Stimulated activated CD8-positive, alpha-beta memory T cell treated with anti-CD3 and anti-CD28 coated beads, Interleukin-7, amount 100 ng/mL, for 4 hours (primary cell): Measurements from ENCODE around the gene SLC49A4.
A peak's percentile ranks its signal among the peaks of the same experiment; 100 is the strongest.

Source experiments
- DNase-seq, 2 donors: peaks; one replicate each; pipeline ENCODE4 v3.0.0-alpha.2; 2020; ENCODE audit warnings: low read depth in 2 of 2

The SLC49A4 gene

GRCh38 chr3:122786066-122786465 is 8.8 kb upstream of the SLC49A4 start:
- no peak for DNase-seq

DNA sequence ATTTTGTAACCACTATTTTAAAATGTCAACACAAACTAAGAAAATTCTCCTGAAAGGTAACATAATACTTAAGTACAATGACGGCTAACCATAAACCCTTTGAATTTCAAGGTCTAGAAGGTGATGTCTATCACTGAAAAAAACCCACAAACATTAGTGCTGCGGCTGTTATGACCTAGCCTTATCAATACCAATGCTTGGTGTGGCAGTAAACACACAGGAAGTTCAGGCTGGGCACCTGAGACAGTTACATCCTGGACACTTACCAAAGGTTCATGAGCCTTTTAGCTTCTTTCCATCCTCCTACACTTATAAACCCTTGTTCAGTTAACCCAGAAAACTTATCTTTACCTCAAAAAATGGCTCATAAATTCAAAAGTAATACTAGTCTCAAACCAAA is 7.0 kb upstream of the SLC49A4 start:
- DNase-seq, result no peak

DNA sequence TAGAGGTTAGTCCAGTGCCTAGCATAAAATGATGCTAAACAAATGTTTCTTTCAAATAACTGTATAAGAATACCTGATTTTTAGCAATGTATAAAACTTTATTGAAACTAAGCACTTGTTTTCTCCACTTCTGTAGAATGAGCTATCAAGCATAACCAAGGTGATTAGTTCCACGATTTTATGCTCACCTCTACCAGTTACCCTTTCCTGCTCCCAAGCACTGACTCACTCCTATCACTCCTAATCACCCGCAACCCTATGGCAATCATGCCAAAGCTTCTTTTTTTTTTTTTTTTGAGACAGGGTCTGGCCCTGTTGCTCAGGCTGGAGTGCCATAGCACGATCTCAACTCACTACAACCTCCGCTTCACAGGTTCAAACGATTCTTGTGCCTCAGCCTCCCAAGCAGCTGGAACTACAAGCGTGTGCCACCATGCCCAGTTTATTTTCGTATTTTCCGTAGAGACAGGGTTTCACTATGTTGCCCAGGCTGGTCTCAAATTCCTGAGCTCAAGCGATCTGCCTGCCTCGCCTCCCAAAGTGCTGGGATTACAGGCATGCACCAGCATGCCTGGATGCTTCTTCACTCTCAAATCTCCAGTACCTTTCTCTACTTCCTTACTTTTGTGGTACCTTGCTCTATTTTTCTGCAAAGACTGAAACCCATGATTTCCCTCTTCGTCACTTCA is 5.1 kb upstream of the SLC49A4 start:
- no peak for DNase-seq

DNA sequence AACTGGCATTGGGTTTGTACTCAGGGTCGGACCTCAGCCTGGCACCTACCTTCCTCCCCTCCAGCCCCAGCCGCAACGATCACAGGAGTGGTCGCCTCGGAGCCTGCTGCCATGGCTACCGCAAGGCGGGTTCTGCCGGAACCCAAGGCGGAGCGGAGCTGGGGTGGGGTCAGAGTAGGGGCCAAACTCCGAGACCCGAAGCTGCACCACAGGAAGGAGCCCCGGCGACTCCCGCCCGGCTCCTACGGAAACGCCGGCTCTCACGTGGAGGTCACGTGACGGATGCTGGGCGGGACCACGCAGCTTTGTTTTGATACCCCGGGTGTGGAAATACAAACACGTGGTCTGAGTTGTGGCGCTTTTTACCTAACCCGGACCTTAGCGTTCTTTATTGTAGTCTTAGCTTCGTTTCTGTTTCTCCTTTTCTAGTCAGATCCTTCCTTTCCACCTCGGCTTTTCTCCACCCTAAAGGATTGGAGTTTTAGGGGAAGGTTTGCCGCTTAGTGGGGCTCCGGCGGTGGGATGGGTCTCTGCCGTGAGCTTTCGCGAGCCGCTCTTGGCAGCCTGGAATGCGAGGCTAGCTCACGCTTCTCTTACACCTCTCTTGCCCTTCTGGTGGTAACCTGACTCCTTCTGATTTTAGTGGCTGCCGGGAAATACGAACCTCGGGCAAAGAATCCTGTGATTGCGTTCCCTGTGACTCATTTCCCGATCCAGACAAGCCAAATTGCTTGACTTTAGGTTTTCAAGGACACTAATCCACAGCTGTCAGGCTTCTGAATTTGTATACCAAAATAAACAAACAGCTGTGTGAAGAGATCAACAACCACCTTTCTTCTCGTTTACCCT is 1.1 kb upstream of the SLC49A4 start, which contains the start of gene HSPBAP1:
TSS of gene HSPBAP1 (minus strand) at position 264 of the 849 bp plus-strand sequence. CDS start at position 113, 151 bp downstream.
- peak; percentile 83 to 88 for DNase-seq

DNA sequence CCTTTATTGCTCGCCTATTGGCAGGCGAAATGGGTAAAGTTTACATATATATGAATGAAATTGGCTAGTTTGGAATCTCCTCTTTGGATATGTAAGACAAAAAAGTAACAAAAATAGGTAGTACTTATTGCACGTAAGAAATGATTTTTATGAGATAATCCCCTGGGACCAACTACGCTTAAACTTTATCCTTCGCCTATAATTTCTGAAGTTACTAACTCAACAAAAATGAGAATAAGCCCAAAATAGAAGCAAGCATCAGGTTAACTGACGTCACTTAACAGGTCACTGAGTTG is 438 bp upstream of the SLC49A4 start:
- DNase-seq, result no peak

DNA sequence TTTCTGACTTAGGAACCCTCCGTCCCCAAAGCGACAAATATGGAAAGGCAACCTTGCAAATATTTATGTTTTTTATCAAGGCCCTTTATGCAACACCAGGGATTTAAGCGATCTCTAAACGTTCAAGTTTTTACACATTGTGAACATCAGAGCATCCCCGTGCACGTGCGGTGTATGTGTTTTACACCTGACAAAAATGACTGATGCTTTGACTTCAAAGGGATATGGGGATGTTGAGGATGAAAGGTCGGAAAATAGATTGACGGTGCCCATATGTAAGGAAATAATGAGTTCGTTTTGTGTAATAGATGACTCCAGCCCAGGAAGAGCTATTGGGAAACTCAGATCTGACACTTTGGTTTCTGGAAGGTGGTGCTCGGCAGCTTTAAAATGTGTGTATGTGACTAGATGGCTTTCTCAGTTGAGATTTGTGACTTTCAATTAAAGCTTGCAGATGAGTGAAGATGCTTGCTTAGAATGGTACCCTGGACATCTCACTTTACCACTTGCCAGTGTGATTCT is 866 bp downstream of the SLC49A4 start:
- no peak for DNase-seq

GRCh38 chr3:122797291-122797690 is 2.4 kb downstream of the SLC49A4 start:
- no peak for DNase-seq

- no peak for DNase-seq
These were observed 4.5 kb downstream of the SLC49A4 start for GRCh38 chr3:122799322-122799721.

DNA sequence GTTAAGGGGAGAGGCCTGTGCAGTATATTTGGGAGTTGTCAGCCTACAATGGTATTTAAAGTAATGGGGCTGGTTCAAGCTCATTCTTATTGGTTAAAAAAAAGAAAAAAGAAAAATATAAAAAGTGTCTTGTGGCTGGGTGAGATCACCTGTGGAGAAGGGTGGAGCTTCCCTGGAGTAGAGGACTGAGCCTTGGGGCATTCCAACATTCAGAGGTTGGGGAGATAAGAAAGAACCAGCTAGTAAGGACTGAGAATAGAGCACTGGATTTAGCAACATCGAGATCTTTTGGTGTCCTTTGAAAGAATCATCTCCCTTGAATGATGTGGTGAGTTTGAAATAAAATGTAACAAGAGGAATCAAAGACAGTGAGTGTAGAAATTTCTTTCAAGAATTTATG is 5.2 kb downstream of the SLC49A4 start:
- no peak for DNase-seq

DNA sequence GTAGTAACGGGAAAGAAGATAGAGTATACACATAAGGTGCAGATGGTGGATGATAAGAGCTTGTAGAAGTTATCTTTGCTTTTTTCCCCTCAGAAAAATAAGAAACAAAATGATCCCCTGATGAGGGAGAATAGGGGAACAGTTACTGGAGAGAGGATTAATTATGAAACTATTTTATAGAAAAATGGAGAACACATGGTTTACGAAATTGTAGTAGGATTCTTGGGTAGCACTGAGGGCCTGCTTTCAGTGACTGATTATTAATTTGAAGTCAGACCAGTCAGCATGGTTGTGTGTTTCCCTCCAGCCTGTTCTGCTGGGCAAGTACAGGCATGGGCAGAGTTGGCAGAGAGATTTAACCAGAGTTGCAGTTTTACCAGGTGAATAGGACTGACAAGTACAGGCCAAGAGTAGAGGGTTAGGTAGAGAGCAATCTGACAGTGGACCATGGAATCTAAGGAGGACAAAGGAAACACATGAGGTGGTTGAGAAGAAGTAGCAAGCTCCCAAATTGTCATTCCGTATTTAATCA is 5.9 kb downstream of the SLC49A4 start:
- no peak for DNase-seq

DNA sequence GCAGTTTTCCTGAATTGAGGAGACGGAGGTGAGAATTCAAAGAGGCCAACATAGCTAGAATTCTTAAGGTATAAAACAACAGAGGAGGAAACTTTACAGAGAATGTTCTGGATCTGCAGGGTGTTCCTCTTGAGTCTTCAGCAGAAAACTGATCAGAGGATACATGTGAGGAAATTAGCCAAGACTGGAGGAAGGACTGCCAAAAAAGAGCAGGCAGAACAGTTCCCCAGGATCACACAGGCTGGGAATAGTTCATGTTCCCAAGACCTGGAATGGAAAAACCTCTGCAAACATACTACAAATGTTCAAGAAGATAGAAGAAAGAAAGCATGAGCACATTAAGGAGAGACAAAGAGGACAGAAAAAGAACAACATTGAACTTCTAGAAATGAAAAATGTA is 7.5 kb downstream of the SLC49A4 start:
- DNase-seq, result no peak

- DNase-seq, result no peak
These were observed 9.1 kb downstream of the SLC49A4 start for GRCh38 chr3:122803977-122804376.

GRCh38 chr3:122810734-122811133 is 15.9 kb downstream of the SLC49A4 start:
- DNase-seq, result no peak

- DNase-seq, result no peak
These were observed 21.7 kb downstream of the SLC49A4 start for GRCh38 chr3:122816587-122816986.

DNA sequence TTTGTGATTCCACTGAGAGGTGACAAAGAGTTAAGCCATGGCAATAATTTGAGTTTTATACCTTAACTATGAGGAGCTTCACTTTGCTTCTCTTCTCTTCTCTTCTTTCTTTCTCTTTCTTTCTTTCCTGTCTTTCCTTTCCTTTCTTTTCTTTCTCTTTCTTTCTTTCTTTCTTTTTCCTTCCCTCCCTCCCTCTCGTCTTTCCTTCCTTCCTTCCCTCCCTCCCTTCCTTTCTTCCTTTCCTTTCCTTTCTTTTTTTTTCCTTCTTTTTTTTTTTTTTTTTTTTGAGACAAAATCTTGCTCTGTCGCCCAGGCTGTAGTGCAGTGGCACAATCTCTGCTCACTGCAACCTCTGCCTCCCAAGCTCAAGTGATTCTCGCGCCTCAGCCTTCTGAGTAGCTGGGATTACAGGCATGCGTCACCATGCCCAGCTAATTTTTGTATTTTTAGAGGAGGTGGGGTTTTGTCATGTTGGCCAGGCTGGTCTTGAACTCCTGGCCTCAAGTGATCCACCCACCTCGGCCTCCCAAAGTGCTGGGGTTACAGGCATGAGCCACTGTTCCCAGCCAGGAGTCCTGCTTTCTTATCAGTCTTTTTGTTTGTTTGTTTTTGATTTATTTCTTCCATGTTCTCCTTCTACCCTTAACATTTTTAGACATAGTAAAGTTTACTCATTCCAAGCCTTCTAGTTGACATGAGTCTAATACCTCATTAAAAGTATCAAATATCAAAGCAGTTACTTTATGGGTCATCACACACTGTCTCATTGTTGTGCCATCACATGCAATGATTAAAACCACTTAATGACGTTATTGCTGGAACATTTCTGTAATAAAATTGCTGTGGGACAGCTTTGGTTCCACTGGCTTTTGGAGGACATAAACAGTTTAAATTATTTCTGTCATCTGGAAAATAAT is 29.9 kb downstream of the SLC49A4 start:
- DNase-seq, result no peak

DNA sequence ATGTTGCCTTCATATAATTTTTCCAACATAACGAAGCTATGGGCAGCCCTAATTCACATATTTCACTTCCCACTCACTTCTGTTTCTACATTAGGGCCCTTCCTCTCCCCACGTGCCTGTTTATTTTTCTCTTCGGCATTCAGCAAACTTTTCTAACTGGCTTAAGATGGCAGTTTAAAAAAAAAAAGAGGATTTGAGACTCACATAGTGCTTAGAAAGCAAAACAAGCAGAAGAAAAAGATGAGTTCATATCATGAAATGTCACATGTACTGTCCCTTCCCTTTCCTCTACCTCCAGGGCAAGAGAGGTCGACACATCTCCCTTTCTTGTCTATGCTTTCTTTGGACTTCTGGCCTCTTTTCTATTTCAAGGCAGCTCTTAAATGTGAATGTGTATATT is 30.6 kb downstream of the SLC49A4 start:
- DNase-seq, result no peak

DNA sequence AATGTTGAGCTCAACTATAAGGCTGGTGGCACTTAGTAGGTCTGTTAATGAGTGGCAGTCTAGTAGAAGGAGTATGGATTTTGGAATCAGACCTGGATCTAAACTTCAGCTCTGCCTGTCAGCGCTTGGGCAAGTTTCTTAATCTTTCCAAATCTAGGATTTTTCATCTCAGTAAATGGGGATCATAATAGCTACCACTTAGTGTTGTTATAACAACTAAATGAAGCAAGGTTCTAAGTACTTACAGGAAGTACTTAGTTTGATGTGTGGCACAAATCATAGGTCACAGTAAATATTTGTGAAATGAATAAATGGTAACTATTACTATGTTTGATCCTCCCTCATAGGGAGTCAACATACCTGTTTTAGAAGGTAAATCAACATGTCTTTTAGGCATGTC is 31.4 kb downstream of the SLC49A4 start:
- DNase-seq, result no peak

GRCh38 chr3:122828281-122828680 is 33.4 kb downstream of the SLC49A4 start:
- DNase-seq, result no peak

GRCh38 chr3:122835590-122835989 is 40.7 kb downstream of the SLC49A4 start:
- DNase-seq, result no peak

GRCh38 chr3:122843604-122844003 is 48.7 kb downstream of the SLC49A4 start:
- DNase-seq, result no peak

DNA sequence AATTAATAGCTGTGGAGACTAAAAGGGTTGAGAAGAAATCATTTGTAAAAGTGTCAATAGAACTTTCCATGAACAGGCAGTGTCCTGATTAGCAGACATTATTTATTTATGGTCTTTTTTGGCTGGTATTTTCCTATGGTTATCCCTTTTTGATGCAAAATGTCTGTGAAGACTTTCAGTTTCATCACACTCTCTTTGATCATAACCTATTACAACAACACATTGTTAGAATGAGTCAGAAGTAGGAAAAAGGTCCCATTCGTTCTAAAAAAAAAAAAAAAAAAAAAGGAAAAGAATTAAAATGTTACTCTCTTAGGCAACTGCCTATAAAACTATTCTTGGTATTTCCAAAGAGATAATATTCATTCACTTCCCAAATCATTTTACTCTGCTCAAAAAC is 62.1 kb downstream of the SLC49A4 start:
- DNase-seq, result no peak

- no peak for DNase-seq
These were observed 63.5 kb downstream of the SLC49A4 start for GRCh38 chr3:122858373-122858772.
